GM18507 (cell line): Measurements from ENCODE around the gene ABHD16A.

Source experiments
- DNase-seq: peaks from one replicate; pipeline ENCODE4 v3.0.0; 2011; ENCODE audit warnings: low read depth; ENCODE audit not compliant: insufficient read length; ENCODE audit errors: extremely low spot score
- FAIRE-seq: peaks from 2 replicates; lab custom pipeline; 2011; peaks lifted over from hg19 to GRCh38; lab: Jason Lieb, UNC

Gene ABHD16A

GRCh38 chr6:31652925-31653724 lies 50.0 kb downstream of the ABHD16A start:
- DNase-seq (peak; percentile 76), FAIRE-seq (no peak)

DNA sequence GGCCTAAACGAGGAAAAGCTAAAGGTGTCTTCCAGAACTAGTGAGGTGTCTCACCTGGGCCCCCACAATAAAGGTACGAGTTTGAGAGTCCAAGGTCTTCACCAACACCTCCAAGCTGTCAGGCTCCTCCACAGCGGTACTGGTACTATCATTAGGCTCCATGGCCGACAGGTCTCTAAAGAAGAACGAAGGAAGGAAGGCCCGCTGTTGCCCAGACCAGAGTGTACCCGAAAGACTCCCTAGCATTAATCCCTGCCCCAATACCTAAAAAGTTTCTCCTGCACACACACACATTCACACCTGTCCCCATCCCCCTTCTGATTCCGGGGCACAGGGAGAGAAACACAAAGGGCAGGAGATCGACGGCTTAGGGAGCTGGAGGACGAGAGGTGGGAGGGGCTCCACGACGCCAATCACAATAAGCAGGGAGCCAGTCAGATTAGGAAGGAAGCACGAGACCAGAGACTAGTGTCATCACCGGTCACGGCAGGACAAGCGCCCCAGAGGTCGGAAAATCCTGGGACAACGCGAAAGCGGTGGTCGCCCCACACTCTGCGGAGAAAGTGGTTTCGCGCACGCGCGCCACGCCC lies 51.4 kb downstream of the ABHD16A start:
- no peak for FAIRE-seq
- no peak for DNase-seq

- DNase-seq (no peak), FAIRE-seq (no peak)
Observed at GRCh38 chr6:31645325-31645724, 57.8 kb downstream of the ABHD16A start.

- no peak for FAIRE-seq
- DNase-seq: no peak
Observed at GRCh38 chr6:31643818-31644454, 59.2 kb downstream of the ABHD16A start.

DNA sequence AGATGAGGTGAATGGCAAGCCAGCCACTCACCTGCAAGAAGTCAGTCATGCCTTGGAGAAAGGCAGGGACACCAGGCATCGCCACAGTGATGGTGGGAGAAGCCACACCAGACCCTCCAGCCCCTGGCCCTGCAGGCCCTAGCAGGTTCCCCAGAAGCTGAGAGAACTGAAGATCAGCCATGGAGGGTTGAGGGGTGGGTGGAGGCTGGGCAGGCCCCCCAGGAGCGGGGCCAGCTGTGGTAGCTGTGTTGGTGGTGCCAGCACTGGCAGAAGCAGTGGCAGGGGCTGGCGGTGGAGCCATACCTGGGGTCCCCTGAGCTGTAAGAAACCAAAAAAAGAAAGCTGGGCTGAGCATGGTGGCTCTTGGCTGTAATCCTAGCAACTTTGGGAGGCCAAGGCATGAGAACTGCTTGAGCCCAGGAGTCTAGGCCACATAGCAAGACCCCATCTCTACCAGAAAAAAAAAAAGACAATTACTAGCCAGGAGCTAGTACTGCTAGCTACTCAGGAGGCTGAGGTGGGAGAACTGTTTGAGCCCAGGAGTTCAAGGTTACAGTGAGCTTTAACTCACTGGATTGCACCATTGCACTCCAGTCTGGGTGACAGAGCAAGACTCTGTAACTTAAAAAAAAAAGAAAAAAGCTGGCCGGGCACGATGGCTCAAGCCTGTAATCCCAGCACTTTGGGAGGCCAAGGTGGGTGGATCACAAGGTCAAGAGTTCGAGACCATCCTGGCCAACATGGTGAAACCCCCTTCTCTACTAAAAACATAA lies 60.1 kb downstream of the ABHD16A start:
- no peak for FAIRE-seq

GRCh38 chr6:31641370-31641769 lies 61.8 kb downstream of the ABHD16A start:
- DNase-seq: no peak
- FAIRE-seq: no peak

More for the DNA sequence above, 60.1 kb downstream of the ABHD16A start:
- no peak for DNase-seq

GRCh38 chr6:31640612-31641011 lies 62.5 kb downstream of the ABHD16A start:
- no peak for DNase-seq
- no peak for FAIRE-seq

- no peak for DNase-seq
- no peak for FAIRE-seq
Observed at GRCh38 chr6:31639449-31639861, 63.7 kb downstream of the ABHD16A start.

DNA sequence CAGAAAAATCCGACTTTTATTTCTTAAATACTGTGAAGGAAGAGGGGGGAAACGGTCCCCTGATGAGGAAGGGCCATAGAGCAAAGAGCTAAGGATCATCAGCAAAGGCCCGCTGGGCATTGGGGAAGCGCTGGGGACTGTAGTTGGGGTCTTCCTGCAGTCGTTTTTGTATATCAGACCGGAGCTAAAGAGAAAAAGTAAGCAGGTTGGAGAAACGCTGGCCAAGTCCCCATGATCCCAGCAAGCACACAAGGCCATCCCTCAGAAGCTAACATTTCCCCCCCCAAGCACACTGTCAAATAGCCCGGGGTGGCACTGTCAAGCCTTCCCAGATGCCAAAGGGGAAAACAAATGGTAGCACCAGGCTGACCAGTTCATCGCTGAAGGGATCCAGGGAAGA lies 64.1 kb downstream of the ABHD16A start:
- DNase-seq (no peak), FAIRE-seq (no peak)
